K562 (cell line): ENCODE results near the gene SLC33A1. TPM values are rescaled to one million over a fixed set of nuclear protein-coding genes. Genes with fewer than 3 reads are reported as not detected.

ENCODE experiments used
- BRD4 ChIP-seq: fragments of 200-600 bp; sonication (generic); IDR thresholded peaks from 2 replicates; pipeline ENCODE4 v1.6.1; 2017; ENCODE audit warnings: inconsistent platforms
- BRD9 ChIP-seq: fragments of 450-650 bp; IDR thresholded peaks from 2 replicates; pipeline ENCODE4 v1.6.1; 2018; ENCODE audit warnings: low read depth; ENCODE audit not compliant: partially characterized antibody
- CBFB ChIP-seq: sonication (generic); formaldehyde crosslinking; IDR thresholded peaks from 2 replicates; pipeline ENCODE4 v1.4.0; 2020; ENCODE audit warnings: mild to moderate bottlenecking, missing genetic modification reagents
- DMBX1 ChIP-seq: fragments of 250-450 bp; sonication (Bioruptor Pico); IDR thresholded peaks from 2 replicates; pipeline ENCODE4 v1.8.0; 2022; ENCODE audit warnings: inconsistent platforms, mild to moderate bottlenecking, moderate library complexity, borderline replicate concordance
- E2F1 ChIP-seq: sonication (generic); formaldehyde crosslinking; IDR thresholded peaks from 2 replicates; pipeline ENCODE4 v1.8.1; 2023; ENCODE audit warnings: mild to moderate bottlenecking, missing genetic modification reagents, moderate library complexity
- ELK1 ChIP-seq: sonication (generic); formaldehyde crosslinking; IDR thresholded peaks from 2 replicates; pipeline ENCODE4 v1.8.1; 2022; ENCODE audit warnings: missing genetic modification reagents
- GTF2F1 ChIP-seq: IDR thresholded peaks from 2 replicates; pipeline ENCODE4 v1.6.1; 2011; ENCODE audit warnings: low read depth, low read length, improper control_type of control experiment
- KDM2B ChIP-seq: fragments of 250-450 bp; sonication (Bioruptor Pico); IDR thresholded peaks from 2 replicates; pipeline ENCODE4 v1.8.0; 2021; ENCODE audit warnings: mild to moderate bottlenecking, moderate library complexity
- PTBP1 ChIP-seq: fragments of 200-400 bp; formaldehyde crosslinking; IDR thresholded peaks from 2 replicates; pipeline ENCODE4 v1.6.1; 2017; ENCODE audit warnings: low read depth, low read length
- TRIM24 ChIP-seq, 2 experiments: fragments of 450-650 bp; IDR thresholded peaks; 2 replicates each; pipeline ENCODE4 v1.6.1; 2016
- ZBTB34 ChIP-seq: fragments of 250-450 bp; sonication (Bioruptor Pico); IDR thresholded peaks from 2 replicates; pipeline ENCODE4 v1.8.0; 2021; ENCODE audit warnings: mild to moderate bottlenecking, moderate library complexity
- ZNF347 ChIP-seq: fragments of 450-650 bp; formaldehyde crosslinking; IDR thresholded peaks from 2 replicates; pipeline ENCODE4 v1.4.0; 2020; ENCODE audit warnings: low read depth, mild to moderate bottlenecking, moderate library complexity
- ZNF354B ChIP-seq: fragments of 250-450 bp; sonication (Bioruptor Pico); IDR thresholded peaks from 2 replicates; pipeline ENCODE4 v1.4.0; 2020
- ZNF592 ChIP-seq: fragments of 450-650 bp; IDR thresholded peaks from 2 replicates; pipeline ENCODE4 v1.6.1; 2017; ENCODE audit warnings: antibody characterized with exemption, mild to moderate bottlenecking
- ZNF639 ChIP-seq, 2 experiments: fragments of 200-800 bp in 1 of 2; sonication (Bioruptor generic) in 1 of 2; sonication (generic) in 1 of 2; formaldehyde crosslinking in 1 of 2; IDR thresholded peaks in 1 of 2; conservative IDR thresholded peaks in 1 of 2; 2 replicates each; pipeline versions ENCODE4 v1.5.0 to v1.6.1; 2016 to 2020; ENCODE audit warnings: missing compliant biosample characterization in 1 of 2, missing genetic modification characterization in 1 of 2, missing genetic modification reagents in 1 of 2
- ZNF76 ChIP-seq: fragments of 250-450 bp; sonication (Bioruptor Pico); IDR thresholded peaks from 2 replicates; pipeline ENCODE4 v1.4.0; 2020; ENCODE audit warnings: mild to moderate bottlenecking, moderate library complexity, borderline replicate concordance
- ZSCAN32 ChIP-seq: fragments of 450-650 bp; formaldehyde crosslinking; IDR thresholded peaks from 2 replicates; pipeline ENCODE4 v1.4.0; 2020; ENCODE audit warnings: mild to moderate bottlenecking, moderate library complexity
- polyA plus RNA-seq, 8 experiments: library from polyadenylated mRNA; depleted of rRNA in 4 of 8; stranded (reverse) in 5 of 8; unstranded in 3 of 8; fragments of >200 nt; fragmentation: Nextera tagmentation in 2 of 8; fragmentation: Illumina TruSeq in 1 of 8; extraction: Ambion mirVana in 2 of 8; extraction: Trizol in 1 of 8; gene quantifications; 2 replicates each; pipeline versions ENCODE4 v1.2.1 to v1.2.3, GENCODE V29; 2011 to 2014; ENCODE audit warnings: inconsistent platforms in 1 of 8, missing spikeins in 1 of 8
- total RNA-seq, 7 experiments: library from RNA; depleted of rRNA in 6 of 7; stranded (reverse); fragments of >200 nt in 6 of 7; fragmentation: Illumina TruSeq in 2 of 7; extraction: Trizol in 2 of 7; gene quantifications; 2 replicates each; pipeline versions ENCODE4 v1.2.1 to v1.2.3, GENCODE V29; 2011 to 2021; ENCODE audit warnings: low replicate concordance in 1 of 7

SLC33A1 gene
- total and polyA plus RNA-seq, 9 of the 15 experiments (the other 6 are each of a cell fraction or from before 2014, with no cell fraction given) = 6.2 to 26.8 (median 19.6) TPM

- TF ChIP-seq E2F1 (no peak), BRD4 (peak; percentile 84), ELK1 (CRISPR knock-in tag) (no peak), ZNF347 (CRISPR knock-in tag) (no peak), ZBTB34 (CRISPR knock-in tag) (no peak), GTF2F1 (no peak), ZNF76 (no peak), CBFB (CRISPR knock-in tag) (no peak), ZNF639 (CRISPR knock-in tag; conservative IDR thresholded peaks at IDR 0.05 in 1 of 2, IDR thresholded peaks at IDR 0.05 in 1 of 2) (no peak), ZSCAN32 (no peak), ZNF592 (peak; percentile 66), DMBX1 (CRISPR knock-in tag) (no peak), PTBP1 (no peak), ZNF354B (no peak), KDM2B (peak; percentile 3; the same call in 1 of the 2 replicates), BRD9 (no peak), TRIM24 (IDR thresholded peaks at IDR 0.05) (no peak)
Measured at GRCh38 chr3:155870945-155871745, 16.9 kb upstream of the SLC33A1 start (continued).
